ENCODE results near the gene MR1.

DNA sequence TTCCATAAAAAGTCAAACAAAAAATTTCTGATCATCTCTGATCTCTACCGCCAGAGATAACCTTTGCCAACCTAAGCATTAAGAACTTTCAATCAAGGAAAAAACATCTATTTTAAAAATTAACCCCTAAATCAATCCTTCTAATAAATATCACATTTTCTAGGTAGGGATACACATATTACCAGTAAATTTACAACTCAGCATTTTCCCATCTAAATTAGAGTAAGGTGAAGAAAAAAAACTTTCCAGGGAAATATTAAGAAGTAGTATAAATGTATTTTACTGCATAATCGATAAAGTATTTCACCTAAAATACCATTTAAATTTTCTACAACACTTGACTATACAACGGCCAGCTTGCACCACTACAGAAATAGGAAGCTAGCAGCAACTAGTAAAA, 12.6 kb upstream of the MR1 start:
- TF ChIP-seq, protein P1, sequence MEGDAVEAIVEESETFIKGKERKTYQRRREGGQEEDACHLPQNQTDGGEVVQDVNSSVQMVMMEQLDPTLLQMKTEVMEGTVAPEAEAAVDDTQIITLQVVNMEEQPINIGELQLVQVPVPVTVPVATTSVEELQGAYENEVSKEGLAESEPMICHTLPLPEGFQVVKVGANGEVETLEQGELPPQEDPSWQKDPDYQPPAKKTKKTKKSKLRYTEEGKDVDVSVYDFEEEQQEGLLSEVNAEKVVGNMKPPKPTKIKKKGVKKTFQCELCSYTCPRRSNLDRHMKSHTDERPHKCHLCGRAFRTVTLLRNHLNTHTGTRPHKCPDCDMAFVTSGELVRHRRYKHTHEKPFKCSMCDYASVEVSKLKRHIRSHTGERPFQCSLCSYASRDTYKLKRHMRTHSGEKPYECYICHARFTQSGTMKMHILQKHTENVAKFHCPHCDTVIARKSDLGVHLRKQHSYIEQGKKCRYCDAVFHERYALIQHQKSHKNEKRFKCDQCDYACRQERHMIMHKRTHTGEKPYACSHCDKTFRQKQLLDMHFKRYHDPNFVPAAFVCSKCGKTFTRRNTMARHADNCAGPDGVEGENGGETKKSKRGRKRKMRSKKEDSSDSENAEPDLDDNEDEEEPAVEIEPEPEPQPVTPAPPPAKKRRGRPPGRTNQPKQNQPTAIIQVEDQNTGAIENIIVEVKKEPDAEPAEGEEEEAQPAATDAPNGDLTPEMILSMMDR (IDR thresholded peaks at IDR 0.05): no peak
- no peak for TF ChIP-seq POLR2A (IDR thresholded peaks at IDR 0.05)

Data from Peyer's patch (tissue), 4 donors.